H1 (cell line): ENCODE results near the gene SCYL1. TPM values are rescaled to one million over a fixed set of nuclear protein-coding genes. Genes with fewer than 3 reads are reported as not detected.

ENCODE experiments used
- NANOG ChIP-seq: IDR thresholded peaks from 2 replicates; pipeline ENCODE4 v1.6.1; 2011; ENCODE audit warnings: low read length, low read depth, mild to moderate bottlenecking, inconsistent platforms; ENCODE audit not compliant: insufficient read depth, poor library complexity, severe bottlenecking
- TAF7 ChIP-seq: optimal IDR thresholded peaks from 2 replicates; pipeline ENCODE3; 2011; ENCODE audit warnings: low read depth, mild to moderate bottlenecking, inconsistent platforms, low read length, moderate library complexity, borderline replicate concordance
- YY1 ChIP-seq: IDR thresholded peaks from 2 replicates; pipeline ENCODE4 v1.6.1; 2011; ENCODE audit warnings: low read depth, mild to moderate bottlenecking, low read length
- polyA plus RNA-seq, 7 experiments: library from polyadenylated mRNA; depleted of rRNA in 3 of 7; stranded (reverse) in 5 of 7; unstranded in 2 of 7; fragments of >200 nt in 5 of 7; fragments of 200-250 nt in 2 of 7; gene quantifications; 1 replicate in 5 of 7; 2 replicates in 1 of 7; 4 replicates in 1 of 7; pipeline versions ENCODE4 v1.2.1 to v1.2.3, GENCODE V29; 2011 to 2013; ENCODE audit warnings: missing spikeins in 2 of 7, mixed read lengths in 2 of 7
- total RNA-seq: library from RNA; stranded (reverse); fragmentation: NEBNext Ultra II Directional; extraction: Animal tissue kit (Norgen Biotek cat#: 25700); gene quantifications from 2 replicates; pipeline ENCODE4 v1.2.1, GENCODE V29; 2021
- TF ChIP-seq, protein P1 (sequence below): IDR thresholded peaks from 2 replicates; pipeline ENCODE4 v1.6.1; 2012; ENCODE audit warnings: inconsistent platforms

SCYL1 gene
- total and polyA plus RNA-seq, 2 of the 8 experiments (the other 6 are each of a cell fraction or from before 2014, with no cell fraction given): 59.8 to 77.7 TPM

DNA sequence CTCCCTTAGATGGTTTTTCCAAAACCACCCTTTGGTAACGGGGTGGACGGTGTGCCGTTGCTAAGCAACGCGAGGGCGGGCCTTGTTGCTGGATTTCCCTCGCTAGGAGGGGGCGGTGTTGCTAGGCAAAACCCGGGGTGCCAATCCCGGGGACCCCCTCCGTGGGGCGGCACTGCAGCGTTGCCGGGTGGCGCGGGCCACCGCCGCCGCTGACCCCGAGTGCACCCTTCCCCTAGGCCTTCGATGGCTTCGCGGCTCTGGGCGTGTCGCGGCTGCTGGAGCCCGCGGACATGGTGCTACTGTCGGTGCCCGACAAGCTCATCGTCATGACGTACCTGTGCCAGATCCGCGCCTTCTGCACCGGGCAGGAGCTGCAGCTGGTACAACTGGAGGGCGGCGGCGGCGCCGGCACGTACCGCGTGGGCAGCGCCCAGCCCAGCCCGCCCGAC is 59.9 kb downstream of the SCYL1 start (continued):
- TF ChIP-seq, protein P1, sequence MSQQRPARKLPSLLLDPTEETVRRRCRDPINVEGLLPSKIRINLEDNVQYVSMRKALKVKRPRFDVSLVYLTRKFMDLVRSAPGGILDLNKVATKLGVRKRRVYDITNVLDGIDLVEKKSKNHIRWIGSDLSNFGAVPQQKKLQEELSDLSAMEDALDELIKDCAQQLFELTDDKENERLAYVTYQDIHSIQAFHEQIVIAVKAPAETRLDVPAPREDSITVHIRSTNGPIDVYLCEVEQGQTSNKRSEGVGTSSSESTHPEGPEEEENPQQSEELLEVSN: no peak
- TF ChIP-seq TAF7 (no peak), NANOG (no peak), YY1 (no peak)
